ENCODE data around the gene SORT1.
"Not testable (repeated sequence)": the region's sequence is repeated elsewhere in the genome, so short reads cannot be mapped to it uniquely, and the experiment has no call there.

SORT1 gene

DNA sequence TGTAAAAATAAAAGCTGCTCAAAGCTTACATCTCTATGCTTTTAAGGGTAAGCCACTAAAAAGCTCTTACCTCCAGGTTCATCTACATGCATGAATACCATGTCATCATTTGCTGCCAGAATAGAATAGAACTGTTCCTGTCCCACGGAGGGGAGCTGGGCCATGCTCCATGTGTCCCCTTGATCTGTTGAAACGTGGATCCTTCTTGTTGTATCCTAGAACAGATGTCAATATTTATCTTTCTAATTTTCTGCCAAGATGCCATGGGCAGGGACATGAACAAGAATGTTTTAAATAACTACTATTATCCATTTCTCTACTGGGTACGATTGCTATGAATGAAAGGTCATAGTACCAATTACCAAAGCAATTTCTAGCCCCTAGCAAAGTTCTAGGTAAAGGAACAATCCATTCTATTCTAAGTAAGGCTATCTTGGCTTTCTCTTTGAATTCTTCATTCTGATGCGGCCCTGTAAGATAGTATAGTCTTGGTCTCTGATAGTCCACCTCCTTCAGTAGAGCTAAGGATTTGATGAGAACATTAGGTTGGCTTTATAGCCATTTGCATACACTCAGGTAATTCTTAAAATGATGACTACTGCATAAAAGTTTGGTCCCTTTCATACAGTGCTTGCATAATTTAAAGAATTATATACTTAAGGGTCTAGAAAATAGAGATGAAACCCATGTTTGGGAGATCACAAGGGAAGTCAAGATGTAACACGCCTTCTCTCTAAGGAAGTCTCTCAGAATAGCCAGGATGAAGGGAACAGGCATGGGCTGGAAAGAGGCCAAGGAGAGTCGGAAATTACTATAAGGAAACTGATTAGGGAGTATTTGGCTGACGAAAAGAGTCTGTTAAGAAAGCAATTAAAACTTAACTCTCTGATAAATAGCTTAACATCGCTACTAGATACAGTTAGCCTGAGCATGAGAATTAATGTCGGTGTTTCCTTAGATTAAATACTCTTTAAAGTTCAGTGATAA lies 55.5 kb downstream of the SORT1 start:
- DNase-seq (ENCODE audit: low read depth): no peak

DNA sequence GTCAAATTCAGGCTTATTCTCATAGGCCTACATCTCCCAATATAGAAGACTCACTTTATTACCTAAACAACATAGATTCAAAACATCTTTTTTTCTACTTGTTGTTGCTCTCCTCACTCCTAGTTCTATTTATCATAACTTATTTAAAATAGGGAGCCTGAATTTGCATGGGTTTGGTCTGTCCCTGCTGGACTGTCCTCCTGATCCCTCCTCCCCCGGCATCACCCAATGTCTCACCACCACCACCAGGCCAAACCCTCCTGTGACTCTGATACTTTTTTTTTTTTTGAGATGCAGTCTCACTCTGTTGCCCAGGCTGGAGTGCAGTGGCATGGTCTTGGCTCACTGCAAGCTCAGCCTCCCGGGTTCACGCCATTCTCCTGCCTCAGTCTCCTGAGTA lies 59.1 kb downstream of the SORT1 start:
- DNase-seq (ENCODE audit: low read depth): no peak

DNA sequence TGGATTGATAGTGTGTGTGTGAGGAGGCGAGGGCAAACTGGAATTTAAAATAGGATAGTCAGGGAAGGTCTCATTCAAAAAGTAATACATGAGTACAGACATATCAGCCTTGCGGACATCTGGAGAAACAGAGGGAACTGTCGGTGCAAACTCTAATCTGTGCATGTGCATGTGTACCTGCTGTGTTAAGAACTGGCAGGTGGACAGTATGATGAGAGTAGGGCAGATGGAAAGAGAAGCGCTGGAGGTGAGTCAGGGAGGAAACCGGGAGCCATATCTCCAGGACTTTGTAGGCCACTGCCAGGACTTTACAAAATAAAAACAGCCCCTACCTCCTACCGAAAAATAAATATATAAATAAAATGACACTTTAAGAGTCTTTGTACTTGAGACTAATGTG lies 59.6 kb downstream of the SORT1 start:
- no peak for DNase-seq (ENCODE audit: low read depth)

DNA sequence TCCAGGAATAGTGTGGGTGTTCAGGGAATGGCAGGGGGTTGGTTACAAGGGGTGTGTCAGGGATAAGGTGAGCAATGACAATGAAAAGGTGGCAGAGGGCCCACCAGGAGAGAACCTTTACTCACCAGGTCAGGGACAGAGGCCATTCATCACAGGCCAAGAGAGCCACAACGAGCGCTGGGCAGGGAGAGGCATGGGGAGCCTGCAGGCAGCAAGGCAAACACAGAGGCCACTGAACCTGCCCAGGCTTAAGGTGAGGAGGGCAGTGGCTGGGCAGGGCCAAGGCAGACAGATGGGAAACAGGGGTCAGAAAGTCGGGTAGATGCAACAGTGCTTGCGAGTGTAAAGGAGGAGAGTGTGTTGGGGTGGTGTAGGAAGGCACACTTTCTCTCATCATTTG lies 62.6 kb downstream of the SORT1 start:
- DNase-seq (ENCODE audit: low read depth): no peak

DNA sequence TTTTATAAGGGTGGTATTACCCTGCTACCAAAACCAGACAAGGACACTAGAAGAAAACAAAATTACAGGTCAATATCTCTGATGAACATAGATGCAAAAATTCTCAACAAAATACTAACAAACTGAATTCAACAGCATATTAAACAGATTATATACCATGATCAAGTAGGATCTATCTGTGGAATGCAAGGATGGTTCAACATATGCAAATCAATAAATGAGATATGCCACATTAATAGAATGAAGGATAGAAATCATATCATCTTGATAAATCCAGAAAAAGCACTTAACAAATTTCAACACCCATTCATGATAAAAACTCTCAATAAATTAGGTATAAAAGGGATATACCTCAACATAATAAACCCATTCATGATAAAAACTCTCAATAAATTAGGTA lies 66.6 kb downstream of the SORT1 start:
- DNase-seq (ENCODE audit: low read depth): no peak

DNA sequence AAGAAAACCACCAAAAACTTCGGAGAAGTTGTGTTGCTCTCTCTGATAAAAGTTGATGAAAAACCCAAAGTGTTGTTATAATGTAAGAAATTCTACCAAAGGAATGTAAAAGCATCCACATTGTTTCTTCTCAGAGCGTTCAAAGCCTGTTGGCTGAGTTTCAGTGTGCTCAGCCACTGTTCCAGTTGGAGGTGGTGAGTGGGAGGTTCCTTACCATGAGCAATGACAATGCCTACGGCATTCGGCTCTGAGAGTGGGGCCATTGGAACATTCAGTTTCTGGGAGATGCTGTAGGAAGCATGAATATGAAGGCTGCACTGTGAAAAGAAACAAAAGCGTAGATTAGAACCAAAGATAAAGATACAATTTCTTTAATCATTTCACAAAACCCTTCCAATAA lies 70.4 kb downstream of the SORT1 start:
- no peak for DNase-seq (ENCODE audit: low read depth)

DNA sequence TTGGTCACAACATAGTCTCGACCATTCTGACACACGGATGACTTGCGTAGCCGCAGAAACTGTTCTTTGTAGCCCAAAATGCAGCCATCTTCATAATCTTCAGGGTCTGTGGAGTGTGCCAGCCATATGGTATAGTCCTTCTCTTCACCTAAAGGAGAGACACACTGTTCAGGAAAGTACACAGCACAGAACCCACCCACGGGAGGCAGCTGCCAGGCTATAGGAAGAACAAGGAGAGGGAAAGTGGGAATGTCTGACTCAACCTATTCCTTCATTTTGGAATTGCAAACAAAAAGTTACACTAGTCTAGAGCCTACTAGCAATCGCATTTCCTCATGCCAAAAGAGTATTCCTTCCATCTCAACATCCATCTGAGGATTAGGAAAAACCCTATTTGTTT lies 74.7 kb downstream of the SORT1 start:
- no peak for DNase-seq (ENCODE audit: low read depth)

DNA sequence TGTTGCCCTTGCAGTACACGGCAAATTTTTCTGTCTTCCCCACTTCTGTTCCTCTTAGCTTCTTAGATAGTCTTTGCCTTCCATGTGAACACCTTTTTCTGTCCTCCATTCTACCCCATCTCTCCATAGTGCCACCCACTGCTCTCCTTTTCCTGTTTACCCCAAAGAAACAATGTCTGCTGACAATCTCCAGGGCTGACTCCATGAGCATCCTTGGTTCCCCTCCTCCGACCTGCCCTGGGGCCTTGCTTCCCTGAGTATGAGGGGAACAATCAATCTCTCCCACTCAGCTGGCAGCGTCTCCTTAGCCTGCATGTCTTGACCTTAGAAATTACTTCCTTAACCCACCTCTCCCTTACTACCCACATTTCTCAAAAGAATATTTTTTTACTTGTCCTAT lies 78.6 kb downstream of the SORT1 start:
- DNase-seq (ENCODE audit: low read depth): no peak

DNA sequence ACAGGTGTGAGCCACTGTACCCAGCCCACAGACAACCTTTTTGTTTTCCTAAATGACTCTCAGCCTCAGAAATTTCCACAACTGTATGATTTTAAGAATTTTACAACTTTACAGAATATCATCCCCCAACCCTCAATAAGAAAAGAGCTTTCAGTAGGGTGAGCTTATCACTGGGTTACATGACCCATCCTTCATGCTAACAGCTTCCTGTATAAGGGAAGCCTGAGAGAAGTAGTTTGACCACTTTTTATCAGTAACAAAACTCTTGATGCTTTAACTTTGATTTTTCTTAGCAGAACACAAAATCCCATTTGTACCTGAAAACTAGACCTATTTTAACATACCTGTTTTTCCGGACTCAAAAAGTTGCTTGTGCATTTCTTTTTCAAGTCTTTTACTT lies 81.2 kb downstream of the SORT1 start:
- DNase-seq (ENCODE audit: low read depth): no peak

DNA sequence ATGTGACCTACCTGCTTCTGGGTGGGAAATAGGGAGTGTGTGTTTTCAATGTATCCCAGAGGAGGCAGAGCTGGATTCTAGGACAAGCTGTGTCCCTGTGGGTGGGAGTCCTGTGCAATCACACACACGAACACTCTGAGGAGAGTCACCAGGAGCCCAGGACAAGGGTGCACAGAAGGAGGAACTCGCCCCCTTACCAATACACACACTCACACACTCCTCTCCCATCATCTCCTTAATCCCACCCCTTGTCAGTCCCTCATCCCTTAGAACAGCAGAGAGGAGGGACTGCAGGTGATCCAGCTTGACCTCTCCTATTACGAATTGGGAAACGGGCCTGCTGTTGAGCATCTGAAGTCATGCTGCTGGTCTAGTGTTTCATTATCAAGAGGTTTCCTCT lies 82.4 kb downstream of the SORT1 start:
- no peak for DNase-seq (ENCODE audit: low read depth)

DNA sequence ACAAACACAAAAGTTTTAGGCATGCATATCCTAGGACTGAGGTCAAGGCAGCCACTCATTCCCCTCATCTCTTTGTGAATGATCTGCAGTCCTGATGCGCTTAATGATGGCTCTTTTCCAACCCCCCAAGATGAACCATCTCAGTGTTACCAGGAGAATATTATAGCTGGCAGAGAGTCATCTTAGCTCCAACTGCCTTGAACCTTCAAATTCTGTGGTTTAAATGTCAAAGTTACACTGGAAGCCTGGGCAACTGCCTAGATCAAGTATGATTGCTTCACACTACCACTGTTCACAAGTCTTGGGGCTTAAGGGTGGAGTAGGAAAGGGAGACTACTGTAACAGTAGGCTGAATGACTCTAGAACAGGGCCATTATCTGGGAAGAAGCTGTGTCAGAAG lies 82.9 kb downstream of the SORT1 start:
- DNase-seq (ENCODE audit: low read depth): no peak

DNA sequence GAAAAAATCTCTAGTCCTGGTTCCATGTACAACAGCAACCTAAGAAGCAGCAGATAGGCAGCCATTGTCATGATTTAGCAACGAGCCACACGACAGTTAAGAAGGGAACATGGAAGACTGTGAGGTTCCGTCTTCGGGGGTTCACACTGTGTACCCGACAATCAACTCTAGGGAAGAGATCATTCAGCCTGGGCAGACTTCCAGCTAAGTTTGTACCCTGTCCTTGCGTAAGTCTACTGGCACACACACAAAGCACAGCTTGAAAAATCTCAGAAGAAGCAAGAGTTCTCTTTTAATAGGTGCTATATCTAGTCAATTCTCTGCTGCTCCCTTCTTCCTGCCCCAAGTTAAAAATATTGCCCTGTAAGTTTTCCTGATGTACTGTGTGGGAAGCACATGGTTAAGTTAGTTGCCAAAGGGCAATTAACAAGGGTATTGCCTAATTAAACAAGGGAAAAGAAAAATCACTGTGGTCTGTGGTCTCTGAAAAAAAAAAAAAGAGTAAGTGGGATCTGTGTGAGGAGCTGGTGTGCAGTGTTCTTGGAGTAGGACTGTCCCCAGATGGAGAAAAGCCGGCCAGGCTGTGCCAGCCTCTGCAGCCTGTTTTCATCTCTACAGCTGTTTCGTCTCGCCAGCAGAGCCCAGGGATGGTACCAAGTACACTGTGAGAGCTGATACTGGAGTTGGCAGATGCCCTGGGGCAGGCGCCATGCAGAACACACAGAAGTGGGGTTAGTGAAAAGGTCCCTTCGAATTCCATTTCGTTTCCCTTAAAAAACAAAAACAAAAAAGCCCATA lies 84.5 kb downstream of the SORT1 start:
- DNase-seq (ENCODE audit: low read depth): no peak

DNA sequence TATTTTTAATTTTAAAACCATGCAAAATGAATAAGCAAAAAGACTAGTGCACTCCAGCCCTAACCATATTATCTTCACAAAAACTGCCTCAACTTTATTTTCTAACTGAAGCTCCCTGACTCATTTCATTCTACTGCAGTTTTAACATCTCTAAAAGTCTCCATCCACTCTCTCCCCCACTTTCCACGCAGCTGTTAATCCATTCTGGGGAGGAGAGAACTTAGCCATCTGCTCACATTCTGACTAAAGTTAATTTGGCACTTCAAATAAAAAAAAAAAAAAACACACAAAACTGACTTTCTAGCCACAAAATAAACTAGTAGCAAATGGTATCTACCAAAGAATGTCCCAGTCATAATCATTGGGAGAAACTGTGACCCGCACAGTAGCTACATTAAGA lies 85.5 kb downstream of the SORT1 start:
- no peak for DNase-seq (ENCODE audit: low read depth)

DNA sequence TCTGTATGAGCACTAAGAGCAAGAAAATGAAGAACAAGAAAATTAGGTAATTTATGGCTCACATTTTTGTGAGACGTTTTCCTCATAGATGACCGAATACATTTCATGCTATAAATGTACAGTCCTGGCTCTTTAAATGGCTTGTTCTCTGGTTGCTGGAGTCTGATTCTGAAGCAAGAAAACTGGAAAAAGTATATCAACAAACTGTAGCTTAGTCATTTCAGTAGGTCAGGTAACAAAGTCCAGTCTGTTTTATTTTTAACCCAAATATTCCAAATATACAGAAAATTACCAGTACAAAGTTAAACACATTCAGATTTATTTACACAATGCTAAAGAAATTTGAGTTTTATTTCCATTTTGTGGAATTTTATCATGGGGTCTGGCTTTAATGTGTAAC lies 88.4 kb downstream of the SORT1 start:
- DNase-seq (ENCODE audit: low read depth): no peak

DNA sequence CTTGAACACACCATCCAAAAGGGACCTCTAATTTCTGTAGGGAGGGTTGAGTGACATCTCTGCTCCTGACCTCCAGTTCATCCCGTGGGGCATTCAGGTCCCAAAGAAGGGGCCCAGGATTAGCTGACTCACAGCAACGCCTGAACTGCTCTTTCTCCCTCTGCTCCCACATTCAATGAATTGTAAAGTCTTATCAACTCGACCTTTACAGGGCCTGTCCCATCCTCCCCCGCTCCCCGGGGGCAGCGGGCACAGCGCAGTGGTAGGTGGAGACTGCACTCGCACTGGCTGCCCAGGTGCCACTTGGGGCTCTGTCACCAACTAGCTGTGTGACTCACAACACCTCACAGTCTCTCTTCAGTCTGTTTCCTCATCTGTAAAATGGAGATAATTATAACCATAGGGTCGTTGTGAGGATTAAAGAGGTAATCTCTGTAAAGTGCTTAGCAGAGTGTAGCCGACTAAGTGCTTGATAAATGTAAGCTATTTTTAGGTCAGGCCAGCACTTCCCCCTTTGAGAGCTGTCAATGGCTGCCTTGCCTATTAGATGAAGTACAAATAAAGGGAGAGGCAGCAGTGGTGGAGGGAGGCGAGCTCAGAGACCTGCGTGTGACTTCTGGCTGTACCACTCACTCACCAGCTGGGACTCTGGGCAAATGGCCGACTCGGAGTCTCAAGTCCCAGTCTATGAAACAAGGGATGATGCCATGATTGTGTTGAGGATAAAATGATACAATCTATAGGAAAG lies 90.3 kb downstream of the SORT1 start:
- DNase-seq (ENCODE audit: low read depth): no peak

DNA sequence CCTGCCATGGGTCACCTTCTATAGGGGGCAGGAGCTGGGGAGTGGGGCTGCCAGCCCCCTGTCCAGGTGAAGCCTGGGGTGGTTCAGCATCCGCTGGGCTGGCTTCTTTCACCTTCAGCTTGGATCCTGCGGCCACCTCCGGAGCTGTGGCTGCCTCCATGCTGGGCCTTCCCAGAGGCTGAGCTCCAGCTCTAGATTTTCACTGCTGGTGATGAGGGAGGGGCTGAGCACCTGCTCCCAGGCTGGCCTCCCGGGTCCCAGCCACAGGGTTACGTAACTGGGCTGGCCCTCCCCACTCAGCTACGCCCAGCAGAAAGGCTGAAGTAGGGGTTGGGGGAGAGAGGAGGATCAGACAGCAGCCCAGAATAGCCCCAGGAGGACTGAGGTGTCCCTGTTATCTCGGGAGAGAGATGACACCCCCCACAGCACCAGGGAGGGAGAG lies 90.9 kb downstream of the SORT1 start, which contains the start of gene MYBPHL:
Gene MYBPHL (minus strand): TSS at position 180 of the 442 bp plus-strand sequence. CDS start 20 bp downstream, at position 160.
- DNase-seq (ENCODE audit: low read depth): no peak

DNA sequence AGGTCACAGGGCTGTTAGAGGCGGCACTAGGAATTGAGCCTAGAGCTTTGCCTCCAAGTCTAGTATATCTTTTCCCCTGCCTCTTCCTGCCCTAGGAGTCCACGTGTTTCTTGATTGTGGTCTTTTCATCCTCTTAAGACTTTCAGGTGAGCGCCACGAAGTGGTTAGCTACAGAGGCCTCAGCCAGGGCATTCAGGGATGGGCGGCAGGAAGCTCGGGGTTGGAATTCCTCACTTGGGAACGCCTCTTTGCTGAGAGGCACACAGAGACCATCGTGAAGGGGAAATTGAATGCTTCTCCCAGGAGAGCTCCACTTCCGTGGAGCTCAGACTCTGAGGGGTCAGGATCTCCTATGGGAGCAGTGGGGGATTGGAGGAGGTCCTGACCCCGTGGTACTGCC lies 91.7 kb downstream of the SORT1 start:
- not testable (repeated sequence) for DNase-seq (ENCODE audit: low read depth)

DNA sequence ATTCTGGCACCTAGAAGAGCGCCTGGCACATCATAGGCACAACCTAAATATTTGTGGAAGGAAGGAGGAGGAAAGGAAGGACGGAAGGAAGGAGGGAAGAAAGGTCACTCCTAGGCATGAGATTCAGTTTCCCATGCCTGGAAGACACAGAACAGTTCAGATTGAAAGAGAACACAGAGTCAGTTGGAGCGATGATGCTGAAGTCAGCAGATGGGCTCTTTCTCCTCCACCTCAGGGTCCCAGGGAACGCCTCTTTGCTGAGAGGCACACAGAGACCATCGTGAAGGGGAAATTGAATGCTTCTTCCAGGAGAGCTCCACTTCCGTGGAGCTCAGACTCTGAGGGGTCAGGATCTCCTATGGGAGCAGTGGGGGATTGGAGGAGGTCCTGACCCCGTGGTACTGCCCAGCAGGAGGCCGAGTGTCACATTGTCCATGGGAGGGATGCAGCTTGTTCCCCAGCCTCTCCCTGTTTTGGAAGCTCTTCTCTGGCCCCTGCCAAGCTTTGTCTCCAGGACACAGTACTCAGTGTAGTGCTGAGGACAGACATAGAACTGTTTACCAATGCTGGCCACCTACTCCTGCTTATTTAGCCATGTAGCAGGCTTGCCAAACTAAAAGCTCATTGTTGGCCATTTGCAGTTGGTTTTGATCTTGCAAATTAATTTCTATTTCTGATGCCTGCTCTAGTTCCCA lies 93.3 kb downstream of the SORT1 start:
- no peak for DNase-seq (ENCODE audit: low read depth)

DNA sequence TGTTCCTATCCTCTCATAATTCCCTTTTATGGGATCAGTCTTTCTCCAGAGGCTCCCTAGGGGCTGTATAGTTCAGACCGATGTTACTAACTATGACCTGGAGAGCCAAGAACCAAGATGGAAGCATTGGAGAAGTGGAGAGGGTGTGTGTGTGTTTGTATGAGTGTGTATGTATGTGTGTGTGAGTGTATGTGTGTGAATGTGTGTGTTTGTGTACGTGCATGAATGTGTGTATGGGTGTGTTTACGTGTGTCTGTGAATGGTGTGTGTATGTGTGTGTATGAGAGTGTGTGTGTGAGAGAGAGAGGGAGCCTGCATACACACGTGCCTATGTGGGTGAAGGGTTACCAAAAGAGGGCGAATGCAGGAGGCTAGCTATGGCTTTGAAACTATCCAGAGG lies 95.8 kb downstream of the SORT1 start:
- DNase-seq (ENCODE audit: low read depth): no peak

DNA sequence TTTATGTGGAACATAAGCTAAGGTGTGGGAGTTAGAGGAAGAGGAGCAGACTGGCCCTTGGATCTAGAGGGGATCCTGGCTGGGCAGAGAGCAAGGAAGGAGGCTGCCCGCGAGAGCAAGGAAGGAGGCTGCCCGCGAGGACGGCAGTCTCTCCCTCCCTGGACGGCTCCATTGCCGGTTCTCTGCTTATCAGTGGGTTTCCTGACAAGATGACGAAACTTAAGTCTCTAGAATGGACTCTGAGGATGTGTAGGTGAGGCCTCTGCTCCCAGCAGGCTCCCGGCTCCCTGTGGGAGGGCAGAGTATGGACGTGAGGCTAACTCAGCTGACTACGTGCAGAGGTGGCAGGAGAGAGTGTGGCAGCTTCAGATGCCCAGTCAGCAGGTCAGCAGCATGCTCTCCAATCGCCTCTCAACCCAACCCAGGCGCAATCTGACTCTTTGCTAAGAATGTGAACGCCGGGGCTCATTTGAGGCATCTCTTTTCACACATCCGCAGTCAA lies 97.0 kb downstream of the SORT1 start:
- DNase-seq (ENCODE audit: low read depth): no peak
